ENCODE measurements around the gene CIITA. TPM values are rescaled to one million over a fixed set of nuclear protein-coding genes. Genes with fewer than 3 reads are reported as not detected.

CIITA gene
- total RNA-seq, 3 donors from 2014 or later, result 5.8 to 16.0 (median 9.1) TPM

DNA sequence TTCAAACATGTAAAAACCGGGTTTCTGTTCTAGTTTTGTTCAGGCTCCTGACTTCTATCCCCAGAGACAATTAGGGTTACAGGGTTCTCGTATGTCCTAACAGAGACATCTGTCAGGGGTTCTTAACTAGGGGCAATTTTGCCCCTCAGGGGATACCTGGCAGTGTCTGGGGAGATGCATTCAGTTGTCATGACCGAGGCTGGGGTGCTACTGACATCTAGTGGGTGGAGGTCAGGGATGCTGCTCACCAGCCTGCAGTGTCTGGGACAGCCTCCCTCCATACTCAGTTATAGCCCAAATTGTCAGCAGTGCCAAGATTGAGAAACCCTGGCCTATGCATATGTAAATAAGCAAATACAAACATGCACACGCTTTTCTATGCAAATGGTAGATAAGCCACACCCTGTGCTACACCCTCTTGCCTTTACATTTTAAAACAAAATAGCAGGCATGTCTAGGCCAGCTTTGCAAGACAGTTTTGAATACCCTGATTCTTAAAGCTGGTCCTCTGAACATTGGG lies 104.8 kb downstream of the CIITA start:
- no peak for DNase-seq
- intact Hi-C loops (cut with DNase I, micrococcal nuclease), result loop anchor here in 1 of 2 donors (10.0 kb wide), 1 partner anchor 153 kb away; no protein-coding TSS in a partner anchor
- no peak overlapping the region for H3K4me3 ChIP-seq
- H3K9me3 ChIP-seq, result no peaks in the 10 kb centered on the region
- ATAC-seq, result peak; percentile 72
- H3K4me1 ChIP-seq (ENCODE audit: low read depth), result peaks cover 2% of the 10 kb centered on the region
- TF ChIP-seq, protein P1, sequence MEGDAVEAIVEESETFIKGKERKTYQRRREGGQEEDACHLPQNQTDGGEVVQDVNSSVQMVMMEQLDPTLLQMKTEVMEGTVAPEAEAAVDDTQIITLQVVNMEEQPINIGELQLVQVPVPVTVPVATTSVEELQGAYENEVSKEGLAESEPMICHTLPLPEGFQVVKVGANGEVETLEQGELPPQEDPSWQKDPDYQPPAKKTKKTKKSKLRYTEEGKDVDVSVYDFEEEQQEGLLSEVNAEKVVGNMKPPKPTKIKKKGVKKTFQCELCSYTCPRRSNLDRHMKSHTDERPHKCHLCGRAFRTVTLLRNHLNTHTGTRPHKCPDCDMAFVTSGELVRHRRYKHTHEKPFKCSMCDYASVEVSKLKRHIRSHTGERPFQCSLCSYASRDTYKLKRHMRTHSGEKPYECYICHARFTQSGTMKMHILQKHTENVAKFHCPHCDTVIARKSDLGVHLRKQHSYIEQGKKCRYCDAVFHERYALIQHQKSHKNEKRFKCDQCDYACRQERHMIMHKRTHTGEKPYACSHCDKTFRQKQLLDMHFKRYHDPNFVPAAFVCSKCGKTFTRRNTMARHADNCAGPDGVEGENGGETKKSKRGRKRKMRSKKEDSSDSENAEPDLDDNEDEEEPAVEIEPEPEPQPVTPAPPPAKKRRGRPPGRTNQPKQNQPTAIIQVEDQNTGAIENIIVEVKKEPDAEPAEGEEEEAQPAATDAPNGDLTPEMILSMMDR (IDR thresholded peaks at IDR 0.05), result no peak
- H3K36me3 ChIP-seq (ENCODE audit: low read depth), result no peaks in the 10 kb centered on the region

DNA sequence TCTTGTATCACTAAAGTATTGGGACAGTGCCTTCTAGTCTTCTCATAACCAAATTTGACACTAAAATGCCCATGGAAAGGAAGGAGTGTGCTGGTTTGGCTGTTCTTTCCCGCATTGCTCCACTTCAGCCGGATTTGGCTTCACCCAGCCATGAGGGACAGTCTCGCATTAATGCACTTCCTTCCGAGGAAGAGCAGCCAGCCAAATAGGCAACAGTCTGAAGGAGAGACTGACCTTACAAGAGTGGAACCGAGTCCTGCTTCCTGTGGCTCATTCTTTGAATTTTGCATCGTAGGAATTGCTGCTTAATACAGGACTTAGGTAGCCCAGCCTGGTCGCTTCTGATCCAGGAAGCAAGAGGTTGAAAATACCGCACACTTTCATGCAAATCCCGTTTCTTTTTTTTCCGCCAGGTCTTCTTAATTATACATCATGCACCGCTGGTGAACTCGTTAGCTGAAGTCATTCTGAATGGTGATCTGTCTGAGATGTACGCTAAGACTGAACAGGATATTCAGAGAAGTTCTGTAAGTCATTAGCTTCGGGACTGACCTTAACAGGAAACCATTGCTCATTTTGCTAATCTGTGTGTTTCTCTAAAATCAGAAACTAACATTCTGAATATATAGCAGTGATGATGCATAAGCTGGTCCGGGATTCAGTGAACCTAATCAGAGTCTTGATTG lies 105.6 kb downstream of the CIITA start:
- peaks cover 5% of the 10 kb centered on the region for H3K4me1 ChIP-seq (ENCODE audit: low read depth)

DNA sequence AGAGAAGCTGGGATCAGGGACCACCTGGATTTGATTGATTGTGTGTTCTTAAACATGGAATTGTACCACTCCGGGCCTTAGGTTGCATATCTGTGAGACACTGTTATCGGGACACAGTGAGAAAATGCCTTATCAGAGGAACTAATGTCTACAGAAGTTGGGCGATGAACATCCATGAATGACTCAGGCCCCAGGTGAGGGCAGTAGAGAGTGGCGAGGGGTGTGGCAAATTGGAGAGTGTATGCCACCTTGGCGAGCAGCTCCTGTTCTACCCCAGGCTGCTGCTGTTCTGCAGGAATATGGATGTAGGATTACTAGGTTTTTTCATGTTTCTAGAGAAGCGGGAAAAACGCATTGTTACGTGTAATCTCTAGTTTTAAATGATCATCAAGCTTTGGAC lies 106.2 kb downstream of the CIITA start:
- Histone ChIP-seq H3K36me3 (ENCODE audit: low read depth) (no peaks in the 10 kb centered on the region), H3K4me3 (no peak overlapping the region), H3K9me3 (no peaks in the 10 kb centered on the region), H3K4me1 (ENCODE audit: low read depth) (peaks cover 5% of the 10 kb centered on the region)
- ATAC-seq (peak; percentile 61), DNase-seq (peak in 1 of 3 donors; percentile 41)
- TF ChIP-seq, protein P1 (IDR thresholded peaks at IDR 0.05), result no peak
- intact Hi-C loops (cut with DNase I, micrococcal nuclease), result loop anchor here in 1 of 2 donors (10.0 kb wide), 1 partner anchor 152 kb away; no protein-coding TSS in a partner anchor

More for the DNA sequence above, 105.6 kb downstream of the CIITA start:
- intact Hi-C loops (cut with DNase I, micrococcal nuclease), result loop anchor here in 1 of 2 donors (10.0 kb wide), 1 partner anchor 152 kb away; no protein-coding TSS in a partner anchor
- DNase-seq, result no peak
- no peak for ATAC-seq
- Histone ChIP-seq H3K4me3 (no peak overlapping the region), H3K9me3 (no peaks in the 10 kb centered on the region), H3K36me3 (ENCODE audit: low read depth) (no peaks in the 10 kb centered on the region)
- TF ChIP-seq, protein P1 (IDR thresholded peaks at IDR 0.05), result no peak

DNA sequence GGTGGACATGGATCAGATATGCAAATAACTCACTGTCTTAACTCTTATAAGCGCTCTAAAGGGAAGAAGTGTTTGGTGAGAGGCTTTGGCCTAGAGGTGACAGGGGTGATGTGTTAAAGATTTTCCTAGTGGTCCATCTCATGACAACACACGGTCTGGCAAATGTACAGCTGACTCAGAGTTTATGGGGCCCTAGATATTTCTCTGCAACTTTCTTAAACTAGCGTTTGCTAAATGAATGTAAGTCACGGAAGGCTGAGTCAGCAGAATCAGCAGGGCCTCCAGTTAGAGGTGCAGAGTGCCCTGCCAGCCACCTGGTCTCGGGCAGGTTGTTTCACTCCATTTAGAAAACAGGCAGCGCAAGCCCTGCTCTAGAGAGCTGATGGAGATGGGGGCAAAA lies 107.5 kb downstream of the CIITA start:
- Histone ChIP-seq H3K36me3 (ENCODE audit: low read depth) (no peaks in the 10 kb centered on the region), H3K4me3 (no peak overlapping the region), H3K4me1 (ENCODE audit: low read depth) (peaks cover 5% of the 10 kb centered on the region), H3K9me3 (no peaks in the 10 kb centered on the region)
- DNase-seq, result no peak
- no peak for ATAC-seq
- intact Hi-C loops (cut with DNase I, micrococcal nuclease), result loop anchor here in 1 of 2 donors (10.0 kb wide), 1 partner anchor 150 kb away; no protein-coding TSS in a partner anchor
- TF ChIP-seq, protein P1 (IDR thresholded peaks at IDR 0.05), result no peak

Other genes with a start within 250 kb of the CIITA start
- under 1 TPM; 0.28 to 0.90 (median 0.46) TPM for gene TEKT5, start 182.3 kb upstream of the CIITA start, total RNA-seq
- 10 to 100 TPM; 24.1 to 34.8 (median 24.6) TPM for gene NUBP1, start 133.4 kb upstream of the CIITA start, total RNA-seq
- under 1 TPM in 2 of 3 donors, not detected in 1; 0.14 to 0.60 TPM for gene TVP23A, start 58.4 kb upstream of the CIITA start, total RNA-seq
- gene DEXI, start 65.3 kb downstream of the CIITA start, total RNA-seq, result 10 to 100 TPM; 18.0 to 44.8 (median 26.6) TPM
- gene CLEC16A, start 67.4 kb downstream of the CIITA start, total RNA-seq, result 10 to 100 TPM; 30.3 to 38.1 (median 37.1) TPM

Measured in mucosa of descending colon (tissue), 3 donors.